ENCODE measurements around the gene INPP5B. TPM values are rescaled to one million over a fixed set of nuclear protein-coding genes. Genes with fewer than 3 reads are reported as not detected.
A peak's percentile ranks its signal among the peaks of the same experiment; 100 is the strongest.

INPP5B gene
- total and polyA plus RNA-seq, 9 of the 15 experiments (the other 6 are each of a cell fraction or from before 2014, with no cell fraction given) = 14.1 to 28.7 (median 20.9) TPM

GRCh38 chr1:37859507-37860345 is 87.1 kb downstream of the INPP5B start, which contains the start of gene MTF1 (continued):
- no peak for TF ChIP-seq ZNF583 (CRISPR knock-in tag; IDR thresholded peaks at IDR 0.05)
- TF ChIP-seq L3MBTL2 (IDR thresholded peaks at IDR 0.05) = peak; percentile 89
- no peak for TF ChIP-seq PTTG1 (tag; IDR thresholded peaks at IDR 0.05; ENCODE audit: low read depth)
- peak; percentile 67; the same call in 1 of the 2 replicates for TF ChIP-seq ZSCAN32 (CRISPR knock-in tag; IDR thresholded peaks at IDR 0.05)
- TF ChIP-seq ZBTB12 (CRISPR knock-in tag; IDR thresholded peaks at IDR 0.05) = peak; percentile 93
- TF ChIP-seq PBX2 (CRISPR knock-in tag; IDR thresholded peaks at IDR 0.05; ENCODE audit: low read depth) = no peak
- TF ChIP-seq PBX2 (tag; conservative IDR thresholded peaks at IDR 0.05; ENCODE audit: low read depth) = no peak
- no peak for TF ChIP-seq HMBOX1 (IDR thresholded peaks at IDR 0.05)
- no peak for TF ChIP-seq ZNF280A (IDR thresholded peaks at IDR 0.05; ENCODE audit: low read depth, partially characterized antibody)
- no peak for TF ChIP-seq NCOA2 (IDR thresholded peaks at IDR 0.05; ENCODE audit: partially characterized antibody in 2 of 2)
- no peak for TF ChIP-seq WHSC1 (IDR thresholded peaks at IDR 0.05; ENCODE audit: low read length)
- TF ChIP-seq ZFX (CRISPR knock-in tag; IDR thresholded peaks at IDR 0.05) = peak; percentile 69
- TF ChIP-seq ZNF274 (IDR thresholded peaks at IDR 0.05; ENCODE audit: borderline replicate concordance, low read depth, low read length) = no peak
- TF ChIP-seq PHF21A (IDR thresholded peaks at IDR 0.05; ENCODE audit: borderline replicate concordance, low read depth) = 0 out of 2 replicates have a peak, but pooled peaks have one; percentile 33
- peak; percentile 32; the same call in 1 of the 2 replicates for TF ChIP-seq RAD51 (IDR thresholded peaks at IDR 0.05; ENCODE audit: borderline replicate concordance, low read depth)
- TF ChIP-seq ZNF347 (CRISPR knock-in tag; IDR thresholded peaks at IDR 0.05; ENCODE audit: low read depth) = peak; percentile 34; the same call in 1 of the 2 replicates
- TF ChIP-seq NFYB (IDR thresholded peaks at IDR 0.05; ENCODE audit: extremely low read depth, insufficient read length) = peak; percentile 92
- TF ChIP-seq BRF1 (IDR thresholded peaks at IDR 0.05; ENCODE audit: borderline replicate concordance, extremely low read depth, insufficient read length) = no peak
- TF ChIP-seq NCOR1 (IDR thresholded peaks at IDR 0.05) = no peak
- no peak for TF ChIP-seq ZNF551 (CRISPR knock-in tag; IDR thresholded peaks at IDR 0.05)
- TF ChIP-seq ZNF197 (CRISPR knock-in tag; IDR thresholded peaks at IDR 0.05; ENCODE audit: low read depth) = no peak
- TF ChIP-seq CBX5 (IDR thresholded peaks at IDR 0.05; ENCODE audit: borderline replicate concordance, low read depth) = no peak
- 0 out of 2 replicates have a peak, but pooled peaks have one; percentile 48 for TF ChIP-seq ZNF165 (CRISPR knock-in tag; IDR thresholded peaks at IDR 0.05; ENCODE audit: borderline replicate concordance)

Data from K562 (cell line).